Tibial artery (tissue), 4 donors: ENCODE results near the gene CNN3.

ENCODE experiments used
- DNase-seq, 2 donors: peaks; one replicate each; pipeline ENCODE4 v3.0.0-alpha.2; 2019
- H3K27ac ChIP-seq, 2 donors: fragments of 200-600 bp; sonication (generic) in 1 of 2; 1 replicate in 1 of 2; 2 replicates in 1 of 2; pipeline ENCODE4 v1.5.1; 2018 to 2019; ENCODE audit warnings: mild to moderate bottlenecking in 1 of 2
- H3K27me3 ChIP-seq, 2 donors: fragments of 200-600 bp; sonication (generic) in 1 of 2; one replicate each; pipeline versions ENCODE4 v1.5.1 to v1.6.0; 2016 to 2019
- H3K36me3 ChIP-seq, 3 donors: fragments of 200-600 bp; sonication (generic) in 2 of 3; one replicate each; pipeline ENCODE4 v1.5.1; 2016 to 2019; ENCODE audit warnings: mild to moderate bottlenecking in 2 of 3
- H3K4me1 ChIP-seq, 4 donors: fragments of 200-600 bp; sonication (generic) in 2 of 4; 1 replicate in 3 of 4; 2 replicates in 1 of 4; pipeline ENCODE4 v1.5.1; 2016 to 2019
- H3K4me3 ChIP-seq, 2 donors: fragments of 200-600 bp; sonication (generic) in 1 of 2; 1 replicate in 1 of 2; 2 replicates in 1 of 2; pipeline ENCODE4 v1.5.1; 2018 to 2019; ENCODE audit warnings: mild to moderate bottlenecking in 2 of 2
- H3K9me3 ChIP-seq, 3 donors: fragments of 200-600 bp; sonication (generic) in 1 of 3; one replicate each; pipeline ENCODE4 v1.5.1; 2016 to 2019
- intact Hi-C: fragments of 100-400 bp; cut with DNase I; formaldehyde crosslinking; loops from one replicate; pipeline ENCODE4 v1.15.0; 2023; ENCODE audit warnings: low total_unique reads
- TF ChIP-seq, protein P1 (sequence below), 2 experiments: fragments of 200-600 bp in 1 of 2; fragments of 450-650 bp in 1 of 2; IDR thresholded peaks; one replicate each; pipeline ENCODE4 v1.5.1; 2017 to 2019; ENCODE audit warnings: antibody characterized with exemption in 2 of 2, mild to moderate bottlenecking in 1 of 2, moderate library complexity in 1 of 2

CNN3 gene

GRCh38 chr1:94854458-94855306 is 72.2 kb downstream of the CNN3 start:
- no peaks in the 10 kb centered on the region for H3K36me3 ChIP-seq
- DNase-seq, result peak; percentile 92
- TF ChIP-seq, protein P1, sequence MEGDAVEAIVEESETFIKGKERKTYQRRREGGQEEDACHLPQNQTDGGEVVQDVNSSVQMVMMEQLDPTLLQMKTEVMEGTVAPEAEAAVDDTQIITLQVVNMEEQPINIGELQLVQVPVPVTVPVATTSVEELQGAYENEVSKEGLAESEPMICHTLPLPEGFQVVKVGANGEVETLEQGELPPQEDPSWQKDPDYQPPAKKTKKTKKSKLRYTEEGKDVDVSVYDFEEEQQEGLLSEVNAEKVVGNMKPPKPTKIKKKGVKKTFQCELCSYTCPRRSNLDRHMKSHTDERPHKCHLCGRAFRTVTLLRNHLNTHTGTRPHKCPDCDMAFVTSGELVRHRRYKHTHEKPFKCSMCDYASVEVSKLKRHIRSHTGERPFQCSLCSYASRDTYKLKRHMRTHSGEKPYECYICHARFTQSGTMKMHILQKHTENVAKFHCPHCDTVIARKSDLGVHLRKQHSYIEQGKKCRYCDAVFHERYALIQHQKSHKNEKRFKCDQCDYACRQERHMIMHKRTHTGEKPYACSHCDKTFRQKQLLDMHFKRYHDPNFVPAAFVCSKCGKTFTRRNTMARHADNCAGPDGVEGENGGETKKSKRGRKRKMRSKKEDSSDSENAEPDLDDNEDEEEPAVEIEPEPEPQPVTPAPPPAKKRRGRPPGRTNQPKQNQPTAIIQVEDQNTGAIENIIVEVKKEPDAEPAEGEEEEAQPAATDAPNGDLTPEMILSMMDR (IDR thresholded peaks at IDR 0.05), result peak; percentile 92 to 97
- no peaks in the 10 kb centered on the region for H3K9me3 ChIP-seq
- peak overlapping the region; percentile 46 to 50 for H3K4me3 ChIP-seq
- H3K27ac ChIP-seq, result peak overlapping the region; percentile 68 to 79
- no peaks in the 10 kb centered on the region for H3K27me3 ChIP-seq
- intact Hi-C loops, result loop anchor here (2.0 kb wide), 1 partner anchor 188 kb away; no protein-coding TSS in a partner anchor
- H3K4me1 ChIP-seq, result peaks cover 0 to 31% (median 18%) of the 10 kb centered on the region in 4 donors

GRCh38 chr1:94852788-94853187 is 74.1 kb downstream of the CNN3 start:
- intact Hi-C loops, result no loop called here
- no peaks in the 10 kb centered on the region for H3K36me3 ChIP-seq
- H3K4me3 ChIP-seq, result no peak overlapping the region
- peaks cover 0 to 31% (median 18%) of the 10 kb centered on the region in 4 donors for H3K4me1 ChIP-seq
- H3K9me3 ChIP-seq, result no peaks in the 10 kb centered on the region
- TF ChIP-seq, protein P1 (IDR thresholded peaks at IDR 0.05), result peak; percentile 12 to 17
- no peaks in the 10 kb centered on the region for H3K27me3 ChIP-seq
- peak overlapping the region; percentile 1 to 21 for H3K27ac ChIP-seq
- DNase-seq, result no peak

- H3K36me3 ChIP-seq, result peaks cover 0 to 4% (median 0%) of the 10 kb centered on the region in 3 donors
- H3K4me3 ChIP-seq, result no peak overlapping the region
- peak; percentile 49 to 80 for DNase-seq
- intact Hi-C loops, result no loop called here
- TF ChIP-seq, protein P1 (IDR thresholded peaks at IDR 0.05), result no peak
- no peaks in the 10 kb centered on the region for H3K9me3 ChIP-seq
- H3K27ac ChIP-seq, result peak overlapping the region; percentile 30 to 57
- no peaks in the 10 kb centered on the region for H3K27me3 ChIP-seq
- peaks cover 0 to 31% (median 18%) of the 10 kb centered on the region in 4 donors for H3K4me1 ChIP-seq
These were observed 75.3 kb downstream of the CNN3 start for GRCh38 chr1:94851571-94851970.
